ENCODE data around the gene BCL11B.

GRCh38 chr14:99201351-99202073, 70.5 kb downstream of the BCL11B start:
- no peak for TF ChIP-seq CTCF (conservative IDR thresholded peaks at IDR 0.05 in 1 of 2, IDR thresholded peaks at IDR 0.05 in 1 of 2; ENCODE audit: low read depth in 1 of 2, low read length in 2 of 2)
- TF ChIP-seq EZH2 (IDR thresholded peaks at IDR 0.05; ENCODE audit: low read length, missing control alignments), result no peak
